ENCODE data around the gene ZNF835. TPM values are rescaled to one million over a fixed set of nuclear protein-coding genes. Genes with fewer than 3 reads are reported as not detected.
"Not testable (repeated sequence)": the region's sequence is repeated elsewhere in the genome, so short reads cannot be mapped to it uniquely, and the experiment has no call there.

ZNF835 gene
- total RNA-seq, result 1 to 10 TPM in 1 of 2 donors, under 1 TPM in 1; 0.55 to 1.6 TPM
- long read RNA-seq, result 0 reads

DNA sequence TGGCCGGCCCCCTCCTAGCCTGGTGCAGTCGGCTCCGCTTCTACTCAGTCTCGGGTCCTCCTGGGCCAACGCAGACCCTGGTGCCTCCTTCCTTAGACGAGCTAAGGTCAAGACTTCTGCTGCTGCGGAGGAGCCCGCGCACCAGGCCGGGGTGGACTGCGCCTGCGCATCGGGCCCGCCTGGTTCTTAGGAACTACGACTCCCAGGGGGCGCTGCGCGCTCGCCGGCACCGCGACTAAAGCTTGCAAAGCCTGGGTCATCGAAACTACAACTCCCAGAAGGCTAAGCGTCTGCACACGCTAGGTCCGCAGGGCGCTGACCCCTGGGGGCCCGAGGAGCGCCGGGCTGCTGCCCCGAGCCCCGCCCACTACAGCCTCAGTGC lies at the start of gene ZNF835:
ZNF835 (minus strand) TSS at position 145 of the 382 bp plus-strand sequence. CDS start 6,559 bp downstream, outside the sequence.
- intact Hi-C loops (cut with DNase I, micrococcal nuclease), result no loop called here
- DNase-seq (peak; percentile 81 to 90), ATAC-seq (peak; percentile 46)

GRCh38 chr19:56720281-56720680 lies 48.7 kb upstream of the ZNF835 start:
- intact Hi-C loops (cut with DNase I, micrococcal nuclease), result no loop called here
- ATAC-seq (no peak), DNase-seq (no peak)

GRCh38 chr19:56718231-56718630 lies 46.7 kb upstream of the ZNF835 start:
- intact Hi-C loops (cut with DNase I, micrococcal nuclease), result no loop called here
- no peak for DNase-seq
- no peak for ATAC-seq

DNA sequence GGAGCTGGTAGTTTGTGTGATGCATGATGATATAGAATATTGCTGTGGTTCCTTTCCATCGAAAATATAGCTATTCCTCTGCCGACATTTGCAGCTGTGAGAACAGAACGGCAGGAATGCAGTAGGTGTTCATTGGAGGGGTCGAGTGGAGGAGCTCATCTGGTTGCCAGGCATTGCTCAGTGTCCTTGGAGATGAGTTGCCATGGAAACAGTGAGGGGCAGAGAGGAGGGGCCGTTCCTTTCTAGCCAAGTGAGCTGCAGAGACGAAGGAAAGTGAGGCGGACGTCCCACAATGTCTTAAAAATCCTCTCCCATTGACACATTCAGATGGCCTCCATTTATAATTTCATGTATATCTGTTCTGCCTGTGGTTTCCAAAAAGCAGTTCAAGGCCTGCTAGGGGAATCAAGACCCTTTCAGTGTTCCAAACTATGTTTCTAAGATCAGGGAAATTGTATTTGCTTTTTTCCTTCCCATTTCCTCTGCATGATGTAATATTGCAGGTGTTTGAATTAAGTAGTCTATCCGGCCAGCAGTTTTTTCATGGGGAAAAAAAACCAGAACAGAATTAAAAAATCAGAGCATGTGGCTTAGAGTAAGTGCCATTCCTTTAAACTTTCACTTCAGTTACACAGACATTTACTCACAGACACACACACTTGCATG lies 41.2 kb upstream of the ZNF835 start:
- no peak for DNase-seq
- ATAC-seq, result no peak
- intact Hi-C loops (cut with DNase I, micrococcal nuclease), result no loop called here

GRCh38 chr19:56710437-56710836 lies 38.9 kb upstream of the ZNF835 start:
- intact Hi-C loops (cut with DNase I, micrococcal nuclease), result no loop called here
- ATAC-seq (no peak), DNase-seq (no peak)

DNA sequence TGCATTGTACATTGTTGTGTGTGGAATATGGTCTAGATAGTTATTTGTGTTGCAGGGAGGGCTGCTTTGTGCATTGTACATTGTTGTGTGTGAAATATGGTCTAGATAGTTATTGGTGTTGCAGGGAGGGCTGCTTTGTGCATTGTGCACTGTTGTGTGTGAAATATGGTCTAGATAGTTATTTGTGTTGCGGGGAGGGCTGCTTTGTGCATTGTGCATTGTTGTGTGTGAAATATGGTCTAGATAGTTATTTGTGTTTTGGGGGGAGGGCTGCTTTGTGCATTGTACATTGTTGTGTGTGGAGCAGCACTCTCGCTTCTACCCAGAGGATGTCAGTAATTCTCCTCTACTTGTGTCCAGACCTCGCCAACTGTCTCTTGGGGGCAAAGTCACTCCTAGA lies 36.3 kb upstream of the ZNF835 start:
- ATAC-seq, result no peak
- intact Hi-C loops (cut with DNase I, micrococcal nuclease), result no loop called here
- no peak for DNase-seq

DNA sequence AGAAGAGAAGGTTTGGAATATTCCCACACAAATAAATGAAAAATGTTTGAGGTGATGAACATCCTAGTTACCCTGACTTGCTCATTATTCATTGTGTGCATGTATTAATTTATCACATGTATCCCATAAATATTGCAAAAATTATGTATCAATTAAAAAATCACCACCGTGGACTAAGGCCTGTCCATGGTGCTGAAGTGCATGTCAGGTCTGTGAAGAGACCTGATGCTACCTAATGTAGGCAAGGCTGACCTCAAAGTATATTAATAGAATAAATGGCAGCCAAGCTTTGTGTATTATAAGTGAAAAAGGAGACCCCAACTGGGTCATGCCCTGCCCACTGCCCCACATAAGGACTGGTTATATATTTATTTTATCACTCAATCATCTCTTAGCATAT lies 34.4 kb upstream of the ZNF835 start:
- intact Hi-C loops (cut with DNase I, micrococcal nuclease), result no loop called here
- no peak for ATAC-seq
- no peak for DNase-seq

- no peak for DNase-seq
- ATAC-seq, result no peak
- intact Hi-C loops (cut with DNase I, micrococcal nuclease), result no loop called here
Observed at GRCh38 chr19:56701895-56702294, 30.3 kb upstream of the ZNF835 start.

- DNase-seq (no peak), ATAC-seq (no peak)
- intact Hi-C loops (cut with DNase I, micrococcal nuclease), result no loop called here
Observed at GRCh38 chr19:56699552-56699951, 28.0 kb upstream of the ZNF835 start.

- intact Hi-C loops (cut with DNase I, micrococcal nuclease), result no loop called here
- ATAC-seq (no peak), DNase-seq (no peak)
Observed at GRCh38 chr19:56692206-56692895, 20.8 kb upstream of the ZNF835 start.

DNA sequence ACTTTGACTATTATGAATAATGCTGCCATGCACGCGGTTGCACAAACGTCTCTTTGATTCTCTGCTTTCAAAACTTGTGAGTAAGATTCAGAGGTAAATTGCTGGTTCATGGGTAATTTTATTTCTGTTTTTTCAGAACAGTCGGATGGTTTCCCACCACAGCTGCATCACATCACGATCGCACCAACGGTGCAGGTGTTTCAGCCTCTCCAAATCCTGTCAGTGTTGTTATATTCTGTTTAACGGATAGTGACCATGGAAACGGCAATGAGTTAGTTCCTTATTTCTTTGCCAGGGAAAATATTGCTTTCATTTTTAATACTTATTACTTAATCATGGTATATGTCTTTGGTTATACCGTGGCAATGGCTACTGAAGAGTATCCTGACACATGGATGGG lies 19.1 kb upstream of the ZNF835 start:
- intact Hi-C loops (cut with DNase I, micrococcal nuclease), result no loop called here
- ATAC-seq, result no peak
- DNase-seq, result no peak

DNA sequence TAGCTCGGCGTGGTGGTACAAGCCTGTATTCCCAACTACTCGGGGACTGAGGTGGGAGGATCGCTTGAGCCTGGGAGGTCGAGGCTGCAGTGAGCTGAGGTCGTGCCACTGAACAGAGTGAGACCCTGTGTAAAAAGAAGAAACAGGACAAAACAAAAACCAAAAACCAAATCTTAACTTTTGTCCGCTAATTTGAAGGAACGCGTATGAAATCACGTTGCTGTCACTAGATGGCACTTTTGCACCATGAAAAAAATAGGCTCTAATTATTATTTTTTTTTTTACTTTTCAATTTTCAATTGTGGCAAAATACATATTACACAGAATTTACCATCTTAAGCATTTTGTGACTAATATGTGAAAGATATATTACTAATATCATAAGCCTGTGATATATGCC lies 17.6 kb upstream of the ZNF835 start:
- ATAC-seq (no peak), DNase-seq (no peak)
- intact Hi-C loops (cut with DNase I, micrococcal nuclease), result no loop called here

DNA sequence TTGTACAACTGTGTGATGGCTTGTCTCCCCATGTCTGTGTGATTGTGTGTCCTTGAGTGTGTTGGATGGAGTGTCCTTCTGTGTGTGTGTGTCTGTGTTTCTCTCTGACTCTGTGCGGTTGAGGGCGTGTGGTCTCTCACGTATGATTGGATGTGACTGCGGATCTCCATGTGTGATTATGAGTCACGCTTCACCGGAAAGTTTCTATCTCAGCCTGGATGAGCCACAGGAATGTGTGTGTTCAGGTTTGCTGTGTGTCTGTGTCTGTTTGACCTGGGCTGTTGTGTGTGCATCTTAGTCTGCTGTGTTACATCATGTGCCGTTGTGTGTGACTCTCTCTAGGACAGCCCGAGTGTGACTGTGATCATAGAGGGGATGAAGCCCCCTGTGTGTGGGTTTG lies 15.5 kb upstream of the ZNF835 start:
- DNase-seq (no peak), ATAC-seq (no peak)
- intact Hi-C loops (cut with DNase I, micrococcal nuclease), result no loop called here

DNA sequence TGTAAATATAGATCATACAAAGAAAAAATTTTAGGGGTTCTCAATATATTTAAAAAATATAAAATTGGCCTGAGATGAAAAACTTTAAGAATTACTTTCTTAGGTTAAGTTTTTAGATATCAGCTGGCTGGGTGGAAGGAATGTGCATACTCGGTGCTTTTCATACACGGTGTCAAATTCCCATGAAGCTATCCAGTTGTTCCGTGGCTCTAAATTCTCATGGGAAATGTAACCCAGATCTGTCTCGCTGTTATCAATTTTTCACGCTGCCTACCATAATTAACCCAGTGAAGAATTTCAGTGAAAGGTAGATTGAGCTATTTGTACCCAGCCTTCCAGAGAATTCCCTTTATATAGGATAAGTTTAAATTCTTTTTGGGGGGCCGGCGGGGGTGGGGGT lies 11.6 kb upstream of the ZNF835 start:
- ATAC-seq, result no peak
- DNase-seq, result no peak
- intact Hi-C loops (cut with DNase I, micrococcal nuclease), result no loop called here

DNA sequence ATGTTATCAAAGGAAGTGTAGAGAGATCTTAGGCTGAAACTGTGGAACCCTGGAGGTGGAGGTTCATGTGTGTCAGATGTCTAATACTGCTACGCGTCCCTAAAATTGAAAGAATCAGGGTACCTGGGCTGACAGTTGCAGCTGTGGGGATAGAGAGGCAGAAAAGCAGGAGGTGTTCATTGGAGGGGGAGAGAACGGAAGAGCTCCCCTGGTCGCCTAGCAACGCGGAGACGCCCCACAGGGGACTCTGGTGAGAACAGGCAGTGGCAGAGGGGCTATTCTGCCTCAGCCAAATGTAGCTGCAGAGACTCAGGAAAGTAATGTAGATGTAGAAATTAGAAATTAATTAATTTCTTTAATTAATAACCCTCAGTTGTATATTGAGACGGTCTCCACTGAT lies 10.1 kb upstream of the ZNF835 start:
- intact Hi-C loops (cut with DNase I, micrococcal nuclease), result no loop called here
- ATAC-seq (no peak), DNase-seq (no peak)

DNA sequence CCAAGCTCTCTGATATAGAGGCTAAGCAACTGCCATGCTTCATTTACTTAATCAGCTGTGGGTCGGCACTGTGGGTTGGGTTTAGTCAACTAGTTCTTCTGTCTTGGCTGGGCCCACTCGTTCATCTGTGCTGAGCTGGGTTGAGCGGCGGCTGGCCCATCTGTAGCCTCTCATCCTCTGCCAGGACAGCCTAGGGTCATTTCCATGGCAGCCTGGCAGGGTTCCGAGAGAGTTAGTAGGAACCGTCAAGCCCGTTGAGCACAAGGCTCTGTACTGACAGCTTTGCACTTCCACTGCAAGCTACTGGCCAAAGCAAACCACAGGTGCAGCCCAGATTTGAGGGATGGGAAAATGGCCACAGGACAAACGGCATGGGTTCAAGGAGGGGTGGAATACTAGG lies 6.6 kb upstream of the ZNF835 start:
- intact Hi-C loops (cut with DNase I, micrococcal nuclease), result no loop called here
- ATAC-seq (no peak), DNase-seq (no peak)

GRCh38 chr19:56672610-56673009 lies 1.1 kb upstream of the ZNF835 start:
- intact Hi-C loops (cut with DNase I, micrococcal nuclease); DNase-seq; ATAC-seq: not testable (repeated sequence)

GRCh38 chr19:56670961-56671612 lies 470 bp downstream of the ZNF835 start:
- DNase-seq, result no peak
- no peak for ATAC-seq
- intact Hi-C loops (cut with DNase I, micrococcal nuclease), result no loop called here

GRCh38 chr19:56670401-56670960 lies 1.1 kb downstream of the ZNF835 start:
- ATAC-seq (no peak), DNase-seq (no peak)
- intact Hi-C loops (cut with DNase I, micrococcal nuclease), result no loop called here

DNA sequence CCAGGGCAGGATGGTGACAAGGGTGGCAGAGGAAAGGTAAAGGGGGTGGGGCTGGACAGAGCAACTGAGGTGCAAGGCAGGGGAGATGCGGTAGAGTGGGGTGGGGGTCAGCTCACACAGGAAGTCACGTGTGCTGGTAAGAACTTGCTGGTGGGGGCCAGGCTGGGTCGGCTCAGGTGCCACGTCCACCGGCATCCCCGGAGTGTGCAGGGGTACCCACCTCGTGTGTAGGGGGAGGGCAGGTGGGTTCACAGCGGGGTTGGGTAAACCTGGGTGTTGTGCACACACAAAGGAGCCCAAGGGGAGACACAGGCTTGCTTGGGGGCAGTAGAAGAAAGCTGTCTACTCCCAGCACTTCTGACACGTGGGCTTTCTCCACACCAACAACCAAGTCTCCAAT lies 2.9 kb downstream of the ZNF835 start:
- intact Hi-C loops (cut with DNase I, micrococcal nuclease), result no loop called here
- no peak for ATAC-seq
- DNase-seq, result no peak

Data from left colon (tissue), 2 donors.